T-cell (primary cell): ENCODE data around the gene SERINC2. TPM values are rescaled to one million over a fixed set of nuclear protein-coding genes. Genes with fewer than 3 reads are reported as not detected.

Source experiments
- ATAC-seq, 4 experiments: fragments of 200-7000 bp in 3 of 4; fragments of 150-1000 bp in 1 of 4; cut with Tn5 transposase; replicated peaks in 1 of 4; 1 replicate in 3 of 4; 2 replicates in 1 of 4; pipeline ENCODE4 v1.10.0; 2021; ENCODE audit warnings: moderate library complexity in 3 of 4, mild to moderate bottlenecking in 2 of 4, moderate number of reproducible peaks in 1 of 4
- CTCF ChIA-PET, 2 donors: fragments of 300-600 bp; sonication (Branson Sonifier 250); formaldehyde crosslinking; loops; one replicate each; lab custom pipeline; 2022; ENCODE audit warnings: antibody characterized with exemption in 2 of 2; lab: Charles Lee
- POLR2A ChIA-PET, 2 donors: fragments of 300-600 bp; sonication (Branson Sonifier 250); formaldehyde crosslinking; loops; one replicate each; lab custom pipeline; 2022; ENCODE audit warnings: antibody characterized with exemption in 2 of 2; lab: Charles Lee
- DNase-seq, 35 experiments: peaks; one replicate each; pipeline versions ENCODE4 v3.0.0 to v3.0.0-alpha.2; 2013 to 2023
- H3K27ac ChIP-seq: one replicate; pipeline ENCODE4 v1.5.1; 2013; ENCODE audit warnings: low read length
- H3K27me3 ChIP-seq, 2 experiments: replicated peaks in 1 of 2; 1 replicate in 1 of 2; 2 replicates in 1 of 2; pipeline versions ENCODE4 v1.6.1 to v1.7.0; 2013; ENCODE audit warnings: low read length in 1 of 2, mixed read lengths in 1 of 2; ENCODE audit not compliant: control insufficient read depth in 2 of 2, insufficient read depth in 2 of 2; ENCODE audit errors: extremely low read depth in 1 of 2
- H3K36me3 ChIP-seq, 2 donors: 1 replicate in 1 of 2; 2 replicates in 1 of 2; pipeline versions ENCODE4 v1.6.1 to v1.7.0; 2013; ENCODE audit warnings: low read length in 1 of 2; ENCODE audit not compliant: control insufficient read depth in 2 of 2, insufficient read depth in 1 of 2; ENCODE audit errors: extremely low read depth in 1 of 2
- H3K4me1 ChIP-seq, 2 experiments: 1 replicate in 1 of 2; 2 replicates in 1 of 2; pipeline versions ENCODE4 v1.6.1 to v1.7.0; 2013; ENCODE audit warnings: low read length in 2 of 2, mixed read lengths in 1 of 2; ENCODE audit not compliant: insufficient read depth in 2 of 2, control insufficient read depth in 1 of 2; ENCODE audit errors: extremely low read depth in 1 of 2
- H3K4me3 ChIP-seq, 2 donors: 1 replicate in 1 of 2; 2 replicates in 1 of 2; pipeline versions ENCODE4 v1.5.1 to v1.7.0; 2013; ENCODE audit warnings: mild to moderate bottlenecking in 2 of 2, low read length in 1 of 2, moderate library complexity in 1 of 2; ENCODE audit not compliant: control insufficient read depth in 1 of 2; ENCODE audit errors: extremely low read depth in 1 of 2
- H3K9me3 ChIP-seq: 2 replicates; pipeline ENCODE4 v1.7.0; 2013
- H3K27ac Mint-ChIP-seq, 2 donors: one replicate each; pipeline ENCODE4 v1.8.0; 2020 to 2021; ENCODE audit warnings: mild to moderate bottlenecking in 2 of 2, mixed read lengths in 2 of 2
- H3K27me3 Mint-ChIP-seq, 2 donors: one replicate each; pipeline ENCODE4 v1.8.0; 2021 to 2022; ENCODE audit warnings: mixed read lengths in 2 of 2
- H3K36me3 Mint-ChIP-seq: one replicate; pipeline ENCODE4 v1.8.0; 2021; ENCODE audit warnings: mixed read lengths
- H3K4me1 Mint-ChIP-seq, 3 donors: one replicate each; pipeline ENCODE4 v1.8.0; 2020 to 2022; ENCODE audit warnings: mixed read lengths in 3 of 3, mild to moderate bottlenecking in 1 of 3
- H3K4me3 Mint-ChIP-seq, 3 donors: one replicate each; pipeline ENCODE4 v1.8.0; 2020 to 2022; ENCODE audit warnings: mild to moderate bottlenecking in 3 of 3, mixed read lengths in 3 of 3, moderate library complexity in 3 of 3
- H3K9me3 Mint-ChIP-seq, 3 donors: one replicate each; pipeline ENCODE4 v1.8.0; 2020 to 2022; ENCODE audit warnings: mixed read lengths in 3 of 3
- WGBS: methylation state at CpG from one replicate; pipeline ENCODE4 v1.1.5; 2013; ENCODE audit warnings: missing lambda C conversion rate; ENCODE audit not compliant: insufficient coverage; 5-methylcytosine and 5-hydroxymethylcytosine counted together
- total RNA-seq, 35 experiments: library from RNA in 6 of 35; stranded (reverse) in 6 of 35; fragments of 120-200 nt in 1 of 35; gene quantifications; one replicate each; pipeline versions ENCODE4 v1.2.1 to v1.2.4 and lab custom pipeline; 2013 to 2026

Gene SERINC2
- total RNA-seq, 5 donors from 2014 or later (not counting 1 experiment from before 2014, with no cell fraction given): 0.26 to 0.82 (median 0.36) TPM; not detected in 2

DNA sequence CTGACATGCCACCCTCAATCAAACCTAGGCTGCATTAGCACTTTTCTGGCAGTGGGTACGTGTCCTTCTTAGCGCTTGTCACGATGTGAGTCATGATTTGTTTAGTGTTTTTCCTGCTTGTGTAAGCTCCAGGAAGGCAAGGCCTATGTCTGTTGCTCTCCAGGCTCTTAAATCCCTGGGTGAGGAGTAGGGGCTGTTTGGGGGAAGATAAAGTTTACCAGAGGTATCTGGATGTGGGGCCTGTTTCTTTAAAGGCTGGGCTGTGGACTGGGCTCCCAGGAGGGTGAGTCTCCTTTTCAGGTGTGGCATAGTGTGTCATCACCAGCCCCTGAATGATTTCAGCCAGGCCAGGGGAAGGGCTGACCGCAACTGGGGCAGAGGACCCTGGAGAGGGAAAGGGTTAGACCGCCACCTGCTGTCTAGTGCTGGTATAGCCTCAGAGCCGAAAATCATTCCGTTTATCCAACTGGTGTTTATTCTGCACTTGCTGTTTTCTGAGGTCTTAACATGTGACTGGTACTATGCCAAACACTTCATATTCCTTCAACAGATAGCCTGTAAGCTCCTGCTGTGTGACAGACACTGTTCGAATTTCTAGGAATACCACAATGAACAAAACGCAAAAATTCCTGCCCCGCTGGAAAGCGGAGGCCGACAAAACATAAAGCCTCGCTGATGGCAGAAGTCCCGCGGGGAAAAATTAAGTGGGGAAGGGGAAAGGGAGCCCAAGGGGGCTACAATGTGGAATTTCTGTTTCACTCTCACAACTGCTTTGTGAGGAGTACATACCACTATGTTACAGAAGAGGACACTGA is 9.7 kb downstream of the SERINC2 start:
- POLR2A ChIA-PET: no interaction called here
- peak in 29 of 35 experiments; percentile 18 to 75 (median 45) for DNase-seq
- Mint-ChIP-seq H3K36me3 (no peaks in the 10 kb centered on the region), H3K4me3 (no peak overlapping the region), H3K27me3 (peaks cover 16 to 36% of the 10 kb centered on the region in 2 donors), H3K4me1 (peaks cover 3 to 13% (median 4%) of the 10 kb centered on the region in 3 donors), H3K27ac (peak overlapping the region in 1 of 2 donors; percentile 36), H3K9me3 (no peaks in the 10 kb centered on the region)
- CTCF ChIA-PET: interaction anchor here (0.7 to 1.2 kb wide), 4 partner anchors 28 to 382 kb away, joined by 3 to 5 read pairs (median 4); no protein-coding TSS in a partner anchor
- peak; percentile 61 to 77 (median 65) for ATAC-seq
- no peaks in the 10 kb centered on the region for H3K36me3 ChIP-seq
- H3K4me1 ChIP-seq: no peaks in the 10 kb centered on the region
- no peak overlapping the region for H3K4me3 ChIP-seq
- WGBS: 20% methylated on average over 7 of the region's 15 CpGs
- H3K27me3 ChIP-seq: peaks cover 0 to 56% of the 10 kb centered on the region in 2 experiments
- no peak overlapping the region for H3K27ac ChIP-seq
- no peaks in the 10 kb centered on the region for H3K9me3 ChIP-seq

DNA sequence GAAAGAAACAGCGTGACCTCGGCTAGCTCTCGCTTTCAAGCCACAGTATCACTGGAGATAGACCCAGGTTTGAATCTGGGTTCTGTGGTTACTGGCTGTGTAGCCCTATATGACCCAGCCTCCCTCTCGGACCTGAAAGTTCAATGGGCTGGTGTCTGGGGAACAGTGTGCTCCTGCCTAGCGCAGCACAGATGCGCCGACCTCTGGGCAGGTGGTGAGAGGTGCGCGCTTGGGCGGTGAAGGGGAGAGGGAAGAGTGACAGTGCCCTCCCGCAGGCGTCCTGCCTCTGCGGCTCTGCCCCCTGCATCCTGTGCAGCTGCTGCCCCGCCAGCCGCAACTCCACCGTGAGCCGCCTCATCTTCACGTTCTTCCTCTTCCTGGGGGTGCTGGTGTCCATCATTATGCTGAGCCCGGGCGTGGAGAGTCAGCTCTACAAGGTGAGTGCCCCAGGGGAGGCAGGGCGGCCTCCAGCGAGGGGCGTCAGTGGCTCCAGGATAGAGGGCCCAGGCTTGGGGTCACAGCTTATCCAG is 10.5 kb downstream of the SERINC2 start:
- no peaks in the 10 kb centered on the region for H3K9me3 ChIP-seq
- Mint-ChIP-seq H3K4me3 (no peak overlapping the region), H3K9me3 (no peaks in the 10 kb centered on the region), H3K36me3 (no peaks in the 10 kb centered on the region), H3K4me1 (peaks cover 3 to 13% (median 4%) of the 10 kb centered on the region in 3 donors), H3K27ac (peak overlapping the region in 1 of 2 donors; percentile 49), H3K27me3 (peaks cover 16 to 33% of the 10 kb centered on the region in 2 donors)
- no peak overlapping the region for H3K4me3 ChIP-seq
- no peak overlapping the region for H3K27ac ChIP-seq
- H3K36me3 ChIP-seq: no peaks in the 10 kb centered on the region
- H3K4me1 ChIP-seq: no peaks in the 10 kb centered on the region
- ChIA-PET POLR2A (no interaction called here), CTCF (interaction anchor here in 1 of 2 donors (1.1 kb wide), 2 partner anchors 36 to 125 kb away, joined by 3 to 4 read pairs; no protein-coding TSS in a partner anchor)
- DNase-seq: peak in 2 of 35 experiments; percentile 8 to 32
- WGBS: 22% methylated on average over 21 of the region's 23 CpGs
- peak in 1 of 4 experiments; percentile 19 for ATAC-seq
- peaks cover 0 to 56% of the 10 kb centered on the region in 2 experiments for H3K27me3 ChIP-seq

DNA sequence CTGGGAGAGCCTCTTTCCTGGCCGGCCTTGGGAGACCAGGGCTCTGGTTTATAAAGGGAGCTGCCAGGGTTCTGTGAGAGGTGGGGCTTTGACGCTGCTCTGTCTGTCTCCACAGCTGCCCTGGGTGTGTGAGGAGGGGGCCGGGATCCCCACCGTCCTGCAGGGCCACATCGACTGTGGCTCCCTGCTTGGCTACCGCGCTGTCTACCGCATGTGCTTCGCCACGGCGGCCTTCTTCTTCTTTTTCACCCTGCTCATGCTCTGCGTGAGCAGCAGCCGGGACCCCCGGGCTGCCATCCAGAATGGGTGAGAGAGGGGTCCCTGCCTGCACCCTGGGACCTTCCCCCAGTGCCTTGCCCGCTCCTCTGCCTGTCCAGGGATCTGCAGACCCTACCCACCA is 11.6 kb downstream of the SERINC2 start:
- H3K9me3 ChIP-seq: no peaks in the 10 kb centered on the region
- no peak overlapping the region for H3K27ac Mint-ChIP-seq
- no peaks in the 10 kb centered on the region for H3K4me1 ChIP-seq
- H3K4me1 Mint-ChIP-seq: peaks cover 3 to 13% (median 4%) of the 10 kb centered on the region in 3 donors
- ATAC-seq (no peak), DNase-seq (no peak)
- H3K4me3 ChIP-seq: no peak overlapping the region
- no peaks in the 10 kb centered on the region for H3K36me3 ChIP-seq
- no peaks in the 10 kb centered on the region for H3K36me3 Mint-ChIP-seq
- peaks cover 0 to 53% of the 10 kb centered on the region in 2 experiments for H3K27me3 ChIP-seq
- H3K4me3 Mint-ChIP-seq: no peak overlapping the region
- H3K27ac ChIP-seq: no peak overlapping the region
- peaks cover 16 to 33% of the 10 kb centered on the region in 2 donors for H3K27me3 Mint-ChIP-seq
- no peaks in the 10 kb centered on the region for H3K9me3 Mint-ChIP-seq
- WGBS: 75% methylated on average over 5 of the region's 15 CpGs
- ChIA-PET CTCF (no interaction called here), POLR2A (no interaction called here)

DNA sequence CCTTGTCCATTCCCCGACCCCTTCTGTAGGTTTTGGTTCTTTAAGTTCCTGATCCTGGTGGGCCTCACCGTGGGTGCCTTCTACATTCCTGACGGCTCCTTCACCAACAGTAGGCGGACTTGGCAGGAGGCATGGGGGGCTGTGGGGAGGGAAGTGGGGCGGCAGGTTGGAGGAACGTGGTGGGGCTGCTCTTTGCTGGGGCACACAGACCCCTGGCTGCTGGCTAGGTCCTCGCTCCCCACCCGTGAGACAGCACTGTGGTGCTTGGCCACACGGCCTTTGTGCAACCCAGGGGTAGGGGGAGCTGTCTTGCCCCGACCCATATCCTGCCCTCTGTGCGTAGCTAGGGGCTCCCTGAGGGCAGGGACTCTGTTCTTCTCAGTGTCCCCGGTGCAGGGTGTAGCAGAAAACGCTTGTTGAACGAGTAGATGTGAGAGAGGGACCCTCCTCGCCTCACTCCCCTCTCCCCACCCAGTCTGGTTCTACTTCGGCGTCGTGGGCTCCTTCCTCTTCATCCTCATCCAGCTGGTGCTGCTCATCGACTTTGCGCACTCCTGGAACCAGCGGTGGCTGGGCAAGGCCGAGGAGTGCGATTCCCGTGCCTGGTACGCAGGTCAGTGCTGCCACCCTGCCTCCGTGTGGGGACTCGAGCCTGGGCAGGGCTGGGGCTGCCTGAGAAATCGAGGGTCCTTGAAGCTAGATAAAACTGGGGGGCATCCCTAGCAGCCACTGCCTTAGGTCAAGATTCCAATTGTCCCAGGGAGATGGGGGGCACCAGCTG is 12.5 kb downstream of the SERINC2 start:
- H3K27ac Mint-ChIP-seq: no peak overlapping the region
- H3K9me3 Mint-ChIP-seq: no peaks in the 10 kb centered on the region
- H3K4me3 Mint-ChIP-seq: no peak overlapping the region
- Histone ChIP-seq H3K27ac (no peak overlapping the region), H3K4me1 (no peaks in the 10 kb centered on the region), H3K4me3 (no peak overlapping the region), H3K36me3 (no peaks in the 10 kb centered on the region), H3K27me3 (peaks cover 0 to 54% of the 10 kb centered on the region in 2 experiments), H3K9me3 (no peaks in the 10 kb centered on the region)
- H3K36me3 Mint-ChIP-seq: no peaks in the 10 kb centered on the region
- peaks cover 16 to 34% of the 10 kb centered on the region in 2 donors for H3K27me3 Mint-ChIP-seq
- POLR2A ChIA-PET: no interaction called here
- WGBS: 82% methylated on average over 20 of the region's 28 CpGs
- H3K4me1 Mint-ChIP-seq: peaks cover 3 to 13% (median 4%) of the 10 kb centered on the region in 3 donors
- ATAC-seq: no peak
- no peak for DNase-seq
- CTCF ChIA-PET: no interaction called here

DNA sequence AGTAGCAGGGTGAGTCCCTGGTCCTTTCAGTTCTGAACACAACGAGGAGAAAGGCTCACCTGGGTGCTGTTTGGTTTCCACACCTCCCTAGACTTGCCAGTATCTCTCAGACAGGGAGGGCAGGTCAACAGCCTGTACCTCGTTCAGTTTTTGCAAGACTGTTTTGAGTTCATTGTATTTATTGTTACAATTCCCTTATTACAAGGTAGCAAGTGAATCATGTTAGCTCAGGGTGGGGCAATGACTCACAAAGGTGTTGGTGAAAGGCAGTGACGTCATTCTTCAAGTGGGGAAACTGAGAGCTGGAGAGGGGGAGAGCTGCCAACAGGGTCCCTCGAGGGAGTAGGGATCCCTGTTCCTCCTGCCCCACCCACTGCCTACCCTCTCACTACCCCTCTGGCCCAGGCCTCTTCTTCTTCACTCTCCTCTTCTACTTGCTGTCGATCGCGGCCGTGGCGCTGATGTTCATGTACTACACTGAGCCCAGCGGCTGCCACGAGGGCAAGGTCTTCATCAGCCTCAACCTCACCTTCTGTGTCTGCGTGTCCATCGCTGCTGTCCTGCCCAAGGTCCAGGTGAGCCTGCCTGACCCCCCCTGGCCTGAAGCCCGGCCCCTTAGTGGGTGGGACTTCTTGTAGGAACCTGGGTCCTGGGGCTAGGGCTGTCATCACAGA is 13.4 kb downstream of the SERINC2 start:
- Mint-ChIP-seq H3K4me3 (no peak overlapping the region), H3K27me3 (peaks cover 11 to 28% of the 10 kb centered on the region in 2 donors), H3K27ac (no peak overlapping the region), H3K9me3 (no peaks in the 10 kb centered on the region), H3K36me3 (no peaks in the 10 kb centered on the region), H3K4me1 (peaks cover 3 to 13% (median 4%) of the 10 kb centered on the region in 3 donors)
- H3K9me3 ChIP-seq: no peaks in the 10 kb centered on the region
- no peaks in the 10 kb centered on the region for H3K36me3 ChIP-seq
- peaks cover 0 to 57% of the 10 kb centered on the region in 2 experiments for H3K27me3 ChIP-seq
- DNase-seq (no peak), ATAC-seq (no peak)
- no peak overlapping the region for H3K4me3 ChIP-seq
- CTCF ChIA-PET: no interaction called here
- no peak overlapping the region for H3K27ac ChIP-seq
- POLR2A ChIA-PET: no interaction called here
- no peaks in the 10 kb centered on the region for H3K4me1 ChIP-seq
- WGBS: 89% methylated on average over 9 of the region's 14 CpGs
